HepG2 (cell line): ENCODE results near the gene C2orf76. TPM values are rescaled to one million over a fixed set of nuclear protein-coding genes. Genes with fewer than 3 reads are reported as not detected.

Experiments
- ATAD3A ChIP-seq: sonication (generic); formaldehyde crosslinking; IDR thresholded peaks from 2 replicates; pipeline ENCODE4 v1.4.0; 2020; ENCODE audit warnings: missing genetic modification reagents
- CENPBD1 ChIP-seq: sonication (generic); formaldehyde crosslinking; IDR thresholded peaks from 2 replicates; pipeline ENCODE4 v1.8.0; 2022; ENCODE audit warnings: missing genetic modification reagents, low read depth, mild to moderate bottlenecking, borderline replicate concordance
- EED ChIP-seq: sonication (generic); formaldehyde crosslinking; IDR thresholded peaks from 2 replicates; pipeline ENCODE4 v1.5.0; 2020; ENCODE audit warnings: mild to moderate bottlenecking, missing genetic modification reagents
- HMGXB3 ChIP-seq: sonication (generic); formaldehyde crosslinking; IDR thresholded peaks from 2 replicates; pipeline ENCODE4 v1.4.0; 2020; ENCODE audit warnings: missing genetic modification reagents, borderline replicate concordance
- IRF9 ChIP-seq: sonication (generic); formaldehyde crosslinking; IDR thresholded peaks from 2 replicates; pipeline ENCODE4 v1.8.0; 2022; ENCODE audit warnings: missing genetic modification reagents, mild to moderate bottlenecking, borderline replicate concordance
- NCOR1 ChIP-seq: fragments of 200-600 bp; sonication (generic); IDR thresholded peaks from 2 replicates; pipeline ENCODE4 v1.7.0; 2017; ENCODE audit warnings: antibody characterized with exemption, low read length, borderline replicate concordance
- PATZ1 ChIP-seq: sonication (generic); formaldehyde crosslinking; IDR thresholded peaks from 2 replicates; pipeline ENCODE4 v1.4.0; 2020; ENCODE audit warnings: missing genetic modification reagents
- PCBP1 ChIP-seq: fragments of 200-400 bp; formaldehyde crosslinking; IDR thresholded peaks from 2 replicates; pipeline ENCODE4 v1.6.1; 2017; ENCODE audit warnings: mild to moderate bottlenecking, low read depth, low read length, borderline replicate concordance
- ZNF136 ChIP-seq: sonication (generic); formaldehyde crosslinking; IDR thresholded peaks from 2 replicates; pipeline ENCODE4 v1.8.1; 2022; ENCODE audit warnings: low read depth, mild to moderate bottlenecking, moderate library complexity, missing genetic modification reagents
- ZNF646 ChIP-seq: sonication (generic); formaldehyde crosslinking; IDR thresholded peaks from 2 replicates; pipeline ENCODE4 v1.9.0; 2021; ENCODE audit warnings: mild to moderate bottlenecking, missing genetic modification reagents
- ZNF782 ChIP-seq: sonication (generic); formaldehyde crosslinking; IDR thresholded peaks from 2 replicates; pipeline ENCODE4 v1.4.0; 2020; ENCODE audit warnings: missing genetic modification reagents, mild to moderate bottlenecking, borderline replicate concordance
- ZNF850 ChIP-seq: sonication (generic); formaldehyde crosslinking; conservative IDR thresholded peaks from 2 replicates; pipeline ENCODE4 v1.9.0; 2021; ENCODE audit warnings: mild to moderate bottlenecking, missing genetic modification reagents
- polyA plus RNA-seq, 8 experiments: library from polyadenylated mRNA; depleted of rRNA in 3 of 8; stranded (reverse) in 7 of 8; unstranded in 1 of 8; fragments of >200 nt; fragmentation: Illumina TruSeq in 4 of 8; extraction: Trizol in 4 of 8; gene quantifications; 2 replicates each; pipeline versions ENCODE4 v1.2.1 to v1.2.3, GENCODE V29; 2011 to 2016; ENCODE audit warnings: low read depth in 4 of 8, missing spikeins in 1 of 8, mixed read lengths in 1 of 8; ENCODE audit not compliant: insufficient read depth in 1 of 8
- total RNA-seq, 5 experiments: library from RNA; depleted of rRNA; stranded (reverse); fragments of >200 nt; fragmentation: Illumina TruSeq; extraction: Trizol; gene quantifications; 2 replicates each; pipeline ENCODE4 v1.2.3, GENCODE V29; 2016; ENCODE audit warnings: low read depth in 1 of 5

C2orf76 gene
- total and polyA plus RNA-seq, 2 of the 13 experiments (the other 11 are each of a cell fraction or from before 2014, with no cell fraction given): 7.7 to 8.5 TPM

GRCh38 chr2:119366649-119367471 is at the start of gene C2orf76, which contains the start of gene DBI (continued):
- TF ChIP-seq ZNF646 (CRISPR knock-in tag) (peak; percentile 69; the same call in 1 of the 2 replicates), ZNF850 (CRISPR knock-in tag) (peak; percentile 84; the same call in 1 of the 2 replicates), ATAD3A (CRISPR knock-in tag) (no peak), HMGXB3 (CRISPR knock-in tag) (peak; percentile 96), ZNF136 (CRISPR knock-in tag) (peak; percentile 47; the same call in 1 of the 2 replicates), ZNF782 (CRISPR knock-in tag) (peak; percentile 19; the same call in 1 of the 2 replicates), CENPBD1 (CRISPR knock-in tag) (peak; percentile 36; the same call in 1 of the 2 replicates), NCOR1 (peak; percentile 36; the same call in 1 of the 2 replicates), PCBP1 (0 out of 2 replicates have a peak, but pooled peaks have one; percentile 55), IRF9 (CRISPR knock-in tag) (peak; percentile 5), PATZ1 (CRISPR knock-in tag) (peak; percentile 97), EED (CRISPR knock-in tag) (no peak; the same call in 1 of the 2 replicates)
